Hepatocyte (in vitro differentiated cells): ENCODE measurements around the gene ABCA3. TPM values are rescaled to one million over a fixed set of nuclear protein-coding genes. Genes with fewer than 3 reads are reported as not detected.

Source experiments
- DNase-seq: peaks from one replicate; pipeline ENCODE4 v3.0.0-alpha.2; 2016; ENCODE audit warnings: low spot score
- H2AFZ ChIP-seq: fragments of 200-600 bp; sonication (generic); 2 replicates; pipeline ENCODE4 v1.6.0; 2016; ENCODE audit warnings: antibody characterized with exemption, mild to moderate bottlenecking
- H3K27ac ChIP-seq: fragments of 200-600 bp; sonication (generic); 2 replicates; pipeline ENCODE4 v1.5.1; 2016; ENCODE audit warnings: mild to moderate bottlenecking
- H3K27me3 ChIP-seq: fragments of 200-600 bp; sonication (generic); 2 replicates; pipeline ENCODE4 v1.6.1; 2016
- H3K36me3 ChIP-seq: fragments of 200-600 bp; sonication (generic); replicated peaks from 2 replicates; pipeline ENCODE4 v1.5.1; 2016; ENCODE audit warnings: low read depth; ENCODE audit not compliant: insufficient read depth
- H3K4me1 ChIP-seq: fragments of 200-600 bp; sonication (generic); 2 replicates; pipeline ENCODE4 v1.5.1; 2016; ENCODE audit warnings: mild to moderate bottlenecking, moderate library complexity; ENCODE audit not compliant: insufficient read depth
- H3K4me2 ChIP-seq: fragments of 200-600 bp; sonication (generic); 2 replicates; pipeline ENCODE4 v1.6.0; 2016
- H3K4me3 ChIP-seq: fragments of 200-600 bp; sonication (generic); 2 replicates; pipeline ENCODE4 v1.5.1; 2016; ENCODE audit warnings: mild to moderate bottlenecking
- H3K79me2 ChIP-seq: fragments of 200-600 bp; sonication (generic); 2 replicates; pipeline ENCODE4 v1.6.0; 2017; ENCODE audit warnings: mild to moderate bottlenecking
- H3K9me2 ChIP-seq: fragments of 200-600 bp; sonication (generic); replicated peaks from 2 replicates; pipeline ENCODE4 v1.6.0; 2017; ENCODE audit warnings: mild to moderate bottlenecking; ENCODE audit not compliant: insufficient read depth
- H3K9me3 ChIP-seq: fragments of 200-600 bp; sonication (generic); 2 replicates; pipeline ENCODE4 v1.5.1; 2016; ENCODE audit warnings: low read depth, mild to moderate bottlenecking
- H4K20me1 ChIP-seq: fragments of 200-600 bp; sonication (generic); 2 replicates; pipeline ENCODE4 v1.6.0; 2016; ENCODE audit warnings: mild to moderate bottlenecking; ENCODE audit not compliant: insufficient read depth, poor library complexity, severe bottlenecking
- CTCF ChIP-seq: fragments of 200-600 bp; sonication (generic); IDR thresholded peaks from 2 replicates; pipeline ENCODE4 v1.5.1; 2016; ENCODE audit warnings: antibody characterized with exemption, mild to moderate bottlenecking; ENCODE audit not compliant: poor library complexity
- EZH2 ChIP-seq: fragments of 200-600 bp; sonication (generic); IDR thresholded peaks from 2 replicates; pipeline ENCODE4 v1.6.1; 2016; ENCODE audit warnings: antibody characterized with exemption, mild to moderate bottlenecking, borderline replicate concordance
- EZH2phosphoT487 ChIP-seq: fragments of 200-600 bp; sonication (generic); IDR thresholded peaks from one replicate; pipeline ENCODE4 v1.6.1; 2018; ENCODE audit warnings: antibody characterized with exemption, mild to moderate bottlenecking, low read depth, moderate library complexity; ENCODE audit not compliant: unreplicated experiment, severe bottlenecking
- whole genome bisulfite sequencing: methylation state at CpG from one replicate; pipeline ENCODE4 v1.1.6; 2016; ENCODE audit warnings: low lambda C conversion rate; ENCODE audit errors: missing lambda C conversion rate; 5-methylcytosine and 5-hydroxymethylcytosine counted together
- polyA plus RNA-seq: library from polyadenylated mRNA; unstranded; fragments of >200 nt; fragmentation: Nextera tagmentation; extraction: Ambion mirVana; gene quantifications from 2 replicates; pipeline ENCODE4 v1.2.1, GENCODE V29; 2016
- total RNA-seq: library from RNA; depleted of rRNA; stranded (reverse); fragments of >200 nt; gene quantifications from 2 replicates; pipeline ENCODE4 v1.2.3, GENCODE V29; 2014

The ABCA3 gene
- total and polyA plus RNA-seq, 2 experiments from 2014 or later = 0.94 to 1.8 TPM

DNA sequence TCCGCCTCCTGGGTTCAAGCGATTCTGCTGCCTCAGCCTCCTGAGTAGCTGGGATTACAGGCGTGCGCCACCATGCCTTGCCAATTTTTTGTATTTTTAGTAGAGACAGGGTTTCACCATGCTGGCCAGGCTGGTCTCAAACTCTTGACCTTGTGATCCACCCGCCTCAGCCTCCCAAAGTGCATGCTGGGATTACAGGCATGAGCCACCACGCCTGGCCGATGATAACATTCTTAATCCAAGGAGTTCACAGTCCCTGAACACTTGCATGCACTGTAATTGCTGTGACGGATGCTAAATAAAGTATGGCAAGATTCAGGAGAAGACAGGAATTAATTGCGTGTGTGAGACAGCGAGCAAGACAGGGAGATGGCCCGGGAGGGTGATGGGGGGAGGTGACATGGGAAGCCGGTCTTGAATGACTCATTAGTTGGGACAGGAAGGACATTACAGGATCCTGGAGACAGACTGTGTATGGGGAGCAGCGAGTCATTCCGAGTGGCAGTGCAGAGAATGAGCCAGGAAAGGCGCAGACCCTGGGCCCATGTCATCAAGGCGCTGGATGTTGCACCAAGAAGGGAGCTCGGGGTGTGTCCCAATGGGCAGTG lies 6.7 kb downstream of the ABCA3 start:
- Histone ChIP-seq H3K4me1 (no peaks in the 10 kb centered on the region), H3K9me2 (no peaks in the 10 kb centered on the region), H3K4me2 (no peak overlapping the region), H3K79me2 (no peaks in the 10 kb centered on the region), H3K27me3 (peaks cover 31% of the 10 kb centered on the region), H3K9me3 (no peaks in the 10 kb centered on the region), H3K27ac (no peak overlapping the region), H2AFZ (no peak overlapping the region), H3K36me3 (no peaks in the 10 kb centered on the region), H3K4me3 (no peak overlapping the region), H4K20me1 (no peaks in the 10 kb centered on the region)
- TF ChIP-seq EZH2 = no peak
- no peak for TF ChIP-seq EZH2phosphoT487
- no peak for TF ChIP-seq CTCF
- 81% methylated on average over 17 of the region's 17 CpGs for WGBS
- no peak for DNase-seq

DNA sequence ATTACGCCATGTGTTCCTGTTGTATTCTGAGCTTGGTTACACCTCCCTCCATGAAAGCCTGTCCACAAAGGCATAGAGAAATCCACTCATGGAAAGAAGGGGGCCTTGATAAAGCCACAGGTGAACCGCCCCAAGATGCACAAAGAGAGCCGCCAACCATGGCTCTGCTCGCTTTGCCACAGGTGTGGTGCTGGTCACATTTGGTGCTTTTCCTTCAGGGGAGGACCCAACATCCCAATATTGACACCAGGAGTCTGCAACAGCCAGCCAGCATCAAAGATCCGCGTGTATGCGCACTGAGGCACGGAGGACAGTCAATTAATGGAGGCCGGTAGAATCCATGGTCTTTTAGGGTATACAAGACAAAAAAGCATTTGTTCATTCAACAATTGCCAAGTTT lies 7.3 kb downstream of the ABCA3 start:
- Histone ChIP-seq H3K9me2 (no peaks in the 10 kb centered on the region), H3K27me3 (peaks cover 24% of the 10 kb centered on the region), H3K27ac (no peak overlapping the region), H3K9me3 (no peaks in the 10 kb centered on the region), H3K4me2 (no peak overlapping the region), H2AFZ (no peak overlapping the region), H4K20me1 (no peaks in the 10 kb centered on the region), H3K4me3 (no peak overlapping the region), H3K4me1 (no peaks in the 10 kb centered on the region), H3K79me2 (no peaks in the 10 kb centered on the region), H3K36me3 (no peaks in the 10 kb centered on the region)
- TF ChIP-seq EZH2phosphoT487 = no peak
- no peak for TF ChIP-seq CTCF
- TF ChIP-seq EZH2 = no peak
- whole genome bisulfite sequencing = 93% methylated on average over 9 of the region's 9 CpGs
- DNase-seq = no peak

GRCh38 chr16:2331931-2332267 lies 8.6 kb downstream of the ABCA3 start:
- Histone ChIP-seq H3K4me1 (no peaks in the 10 kb centered on the region), H4K20me1 (no peaks in the 10 kb centered on the region), H3K4me3 (no peak overlapping the region), H3K27me3 (peaks cover 17% of the 10 kb centered on the region), H3K36me3 (no peaks in the 10 kb centered on the region), H3K9me3 (no peaks in the 10 kb centered on the region), H3K4me2 (no peak overlapping the region), H3K79me2 (no peaks in the 10 kb centered on the region), H3K27ac (no peak overlapping the region), H2AFZ (no peak overlapping the region), H3K9me2 (no peaks in the 10 kb centered on the region)
- WGBS = 82% methylated on average over 5 of the region's 5 CpGs
- no peak for DNase-seq
- TF ChIP-seq CTCF (no peak), EZH2 (no peak), EZH2phosphoT487 (no peak)
